T-helper 1 cell treated with Interleukin-12 subunit alpha and Interleukin-12 subunit beta and Interleukin-4 antibody, amounts not matched to agents 30 ng/mL and 1 ng/mL, for 36 hours (primary cell): ENCODE measurements around the gene MSX2. TPM values are rescaled to one million over a fixed set of nuclear protein-coding genes. Genes with fewer than 3 reads are reported as not detected.

Experiments used
- intact Hi-C: fragments of 100-400 bp; cut with micrococcal nuclease; formaldehyde crosslinking; loops from one replicate; pipeline ENCODE4 v1.15.1; 2024
- total RNA-seq: library from RNA; stranded (reverse); gene quantifications from 2 replicates; pipeline ENCODE4 v1.2.3, GENCODE V29; 2022

The MSX2 gene
- total RNA-seq = not detected in 2 replicates

- intact Hi-C loops = loop anchor here (5.0 kb wide), 2 partner anchors 1482 to 1492 kb away; no protein-coding TSS in a partner anchor
These were observed at the start of gene MSX2 for GRCh38 chr5:174724484-174725260. MSX2 (plus strand) TSS chr5:174724582; CDS start chr5:174724660, 78 bp downstream.

- intact Hi-C loops = no loop called here
These were observed 49.3 kb upstream of the MSX2 start for GRCh38 chr5:174675110-174675509.

- intact Hi-C loops = no loop called here
These were observed 48.5 kb upstream of the MSX2 start for GRCh38 chr5:174675916-174676315.

GRCh38 chr5:174678107-174678506 lies 46.3 kb upstream of the MSX2 start:
- intact Hi-C loops = no loop called here

- intact Hi-C loops = no loop called here
These were observed 43.3 kb upstream of the MSX2 start for GRCh38 chr5:174680901-174681565.

- intact Hi-C loops = no loop called here
These were observed 36.9 kb upstream of the MSX2 start for GRCh38 chr5:174687503-174687902.

GRCh38 chr5:174688441-174689354 lies 35.7 kb upstream of the MSX2 start:
- intact Hi-C loops = no loop called here

- intact Hi-C loops = loop anchor here (10.0 kb wide), 1 partner anchor 275 kb away; no protein-coding TSS in a partner anchor
These were observed 34.1 kb upstream of the MSX2 start for GRCh38 chr5:174690271-174690670.

- intact Hi-C loops = loop anchor here (10.0 kb wide), 1 partner anchor 278 kb away; no protein-coding TSS in a partner anchor
These were observed 32.0 kb upstream of the MSX2 start for GRCh38 chr5:174692381-174692780.

GRCh38 chr5:174692982-174693422 lies 31.4 kb upstream of the MSX2 start:
- intact Hi-C loops = loop anchor here (10.0 kb wide), 1 partner anchor 278 kb away; no protein-coding TSS in a partner anchor

- intact Hi-C loops = loop anchor here (10.0 kb wide), 1 partner anchor 279 kb away; no protein-coding TSS in a partner anchor
These were observed 30.5 kb upstream of the MSX2 start for GRCh38 chr5:174693697-174694385.

- intact Hi-C loops = loop anchor here (10.0 kb wide), 1 partner anchor 280 kb away; no protein-coding TSS in a partner anchor
These were observed 29.8 kb upstream of the MSX2 start for GRCh38 chr5:174694611-174695010.

GRCh38 chr5:174698156-174698555 lies 26.2 kb upstream of the MSX2 start:
- intact Hi-C loops = loop anchor here (10.0 kb wide), 1 partner anchor 283 kb away; no protein-coding TSS in a partner anchor

GRCh38 chr5:174699131-174699530 lies 25.3 kb upstream of the MSX2 start:
- intact Hi-C loops = loop anchor here (10.0 kb wide), 1 partner anchor 284 kb away; no protein-coding TSS in a partner anchor

- intact Hi-C loops = no loop called here
These were observed 17.3 kb upstream of the MSX2 start for GRCh38 chr5:174706997-174707572.

GRCh38 chr5:174707671-174708070 lies 16.7 kb upstream of the MSX2 start:
- intact Hi-C loops = no loop called here

GRCh38 chr5:174708476-174709207 lies 15.7 kb upstream of the MSX2 start:
- intact Hi-C loops = no loop called here

- intact Hi-C loops = no loop called here
These were observed 9.6 kb upstream of the MSX2 start for GRCh38 chr5:174714751-174715150.

GRCh38 chr5:174715804-174716203 lies 8.6 kb upstream of the MSX2 start:
- intact Hi-C loops = no loop called here
